Brain microvascular endothelial cell (primary cell): ENCODE data around the gene SCARB1.

Source experiments
- DNase-seq: peaks from one replicate; pipeline ENCODE4 v3.0.0-alpha.2; 2020
- H3K27ac ChIP-seq: fragments of 250-450 bp; sonication (Bioruptor Pico); 2 replicates; pipeline ENCODE4 v1.5.1; 2020; ENCODE audit warnings: mild to moderate bottlenecking, moderate library complexity
- H3K27me3 ChIP-seq: fragments of 250-450 bp; sonication (Bioruptor Pico); replicated peaks from 2 replicates; pipeline ENCODE4 v1.5.1; 2020; ENCODE audit warnings: mild to moderate bottlenecking
- H3K36me3 ChIP-seq: fragments of 250-450 bp; sonication (Bioruptor Pico); replicated peaks from 2 replicates; pipeline ENCODE4 v1.5.1; 2020; ENCODE audit warnings: mild to moderate bottlenecking
- H3K4me3 ChIP-seq: 2 replicates; pipeline ENCODE4 v1.5.1; 2011; ENCODE audit warnings: low read depth, mild to moderate bottlenecking, control low read depth, low read length, moderate library complexity
- CTCF ChIP-seq: IDR thresholded peaks from 2 replicates; pipeline ENCODE4 v1.5.1; 2011; ENCODE audit warnings: low read depth, mild to moderate bottlenecking, moderate library complexity, low read length, control low read depth, inconsistent platforms; ENCODE audit errors: missing control alignments
- in situ Hi-C: cut with HindIII; loops from 2 replicates; pipeline ENCODE4 v1.10.0; 2017; ENCODE audit warnings: low sequenced_read_pairs, low pct_ligation_motif_present

The SCARB1 gene

GRCh38 chr12:124764451-124764850 is 99.2 kb downstream of the SCARB1 start:
- TF ChIP-seq CTCF = peak; percentile 90
- peaks cover 4% of the 10 kb centered on the region for H3K27me3 ChIP-seq
- H3K36me3 ChIP-seq = no peaks in the 10 kb centered on the region
- H3K4me3 ChIP-seq = no peak overlapping the region
- peak overlapping the region; percentile 54 for H3K27ac ChIP-seq
- DNase-seq = peak; percentile 81
- in situ Hi-C loops = loop anchor here (25.0 kb wide), 1 partner anchor 377 kb away; no protein-coding TSS in a partner anchor

GRCh38 chr12:124763594-124763979 is 100.1 kb downstream of the SCARB1 start:
- no peak overlapping the region for H3K4me3 ChIP-seq
- peaks cover 4% of the 10 kb centered on the region for H3K27me3 ChIP-seq
- in situ Hi-C loops = loop anchor here (25.0 kb wide), 1 partner anchor 376 kb away; no protein-coding TSS in a partner anchor
- H3K36me3 ChIP-seq = no peaks in the 10 kb centered on the region
- no peak for DNase-seq
- H3K27ac ChIP-seq = no peak overlapping the region
- no peak for TF ChIP-seq CTCF

GRCh38 chr12:124762791-124763593 is 100.7 kb downstream of the SCARB1 start:
- no peak for DNase-seq
- no peak overlapping the region for H3K4me3 ChIP-seq
- peaks cover 4% of the 10 kb centered on the region for H3K27me3 ChIP-seq
- in situ Hi-C loops = loop anchor here (25.0 kb wide), 1 partner anchor 376 kb away; no protein-coding TSS in a partner anchor
- no peak for TF ChIP-seq CTCF
- no peaks in the 10 kb centered on the region for H3K36me3 ChIP-seq
- no peak overlapping the region for H3K27ac ChIP-seq

- Histone ChIP-seq H3K27me3 (peaks cover 4% of the 10 kb centered on the region), H3K36me3 (no peaks in the 10 kb centered on the region), H3K27ac (no peak overlapping the region), H3K4me3 (no peak overlapping the region)
- TF ChIP-seq CTCF = no peak
- DNase-seq = no peak
- in situ Hi-C loops = loop anchor here (25.0 kb wide), 1 partner anchor 375 kb away; no protein-coding TSS in a partner anchor
These were observed 101.3 kb downstream of the SCARB1 start for GRCh38 chr12:124762384-124762783.

- TF ChIP-seq CTCF = no peak
- no peak for DNase-seq
- Histone ChIP-seq H3K4me3 (no peak overlapping the region), H3K27me3 (peaks cover 4% of the 10 kb centered on the region), H3K36me3 (no peaks in the 10 kb centered on the region), H3K27ac (no peak overlapping the region)
- in situ Hi-C loops = loop anchor here (25.0 kb wide), 1 partner anchor 375 kb away; no protein-coding TSS in a partner anchor
These were observed 101.8 kb downstream of the SCARB1 start for GRCh38 chr12:124761871-124762270.
